Measurements from ENCODE around the gene ZNF524.
A peak's percentile ranks its signal among the peaks of the same experiment; 100 is the strongest.
"Not testable (repeated sequence)": the region's sequence is repeated elsewhere in the genome, so short reads cannot be mapped to it uniquely, and the experiment has no call there.

The ZNF524 gene

GRCh38 chr19:55573929-55574328 lies 26.2 kb upstream of the ZNF524 start:
- not testable (repeated sequence) for H2BK15ac ChIP-seq (ENCODE audit: low read length); H2AFZ ChIP-seq (ENCODE audit: low read length); H3K27me3 ChIP-seq (ENCODE audit: control insufficient read depth in 3 of 3, insufficient read depth in 3 of 3, low read depth in 1 of 3, low read length in 3 of 3); H2BK5ac ChIP-seq (ENCODE audit: low read length); H4K8ac ChIP-seq (ENCODE audit: low read depth, low read length); H3K4me2 ChIP-seq (ENCODE audit: insufficient read depth, low read length, poor library complexity, severe bottlenecking); H2BK120ac ChIP-seq (ENCODE audit: low read depth, low read length); H3K79me1 ChIP-seq (ENCODE audit: low read depth, low read length); H3K4me3 ChIP-seq (ENCODE audit: low read length in 2 of 2); H3K14ac ChIP-seq (ENCODE audit: low read length); H2BK12ac ChIP-seq (ENCODE audit: low read length); H2AK5ac ChIP-seq (ENCODE audit: low read depth, low read length); H4K91ac ChIP-seq (ENCODE audit: low read depth, low read length, poor library complexity); H3K23ac ChIP-seq (ENCODE audit: low read depth, low read length, poor library complexity); H3K27ac ChIP-seq (replicated peaks; ENCODE audit: low read length); H3K9me3 ChIP-seq (replicated peaks in 1 of 2; ENCODE audit: control insufficient read depth in 2 of 2, insufficient read depth in 1 of 2, low read depth in 1 of 2, low read length in 2 of 2); H3K4me1 ChIP-seq (ENCODE audit: control insufficient read depth in 2 of 2, insufficient read depth in 1 of 2, low read depth in 1 of 2, low read length in 2 of 2); H3K18ac ChIP-seq (ENCODE audit: low read length); DNase-seq (ENCODE audit: low spot score); H3K4ac ChIP-seq (ENCODE audit: low read length); H3K9ac ChIP-seq (ENCODE audit: low read depth, low read length, poor library complexity)
- H3K36me3 ChIP-seq (replicated peaks in 1 of 2; ENCODE audit: control insufficient read depth in 2 of 2, insufficient read depth in 2 of 2, low read length in 2 of 2), result peaks cover 17 to 18% of the 10 kb centered on the region in 2 donors
- WGBS, 2 donors (ENCODE audit: extremely low coverage in 2 of 2, insufficient read length in 2 of 2, insufficient replicate concordance in 1 of 2), result no CpG with 5 or more reads among the region's 6 CpGs

GRCh38 chr19:55576746-55577145 lies 23.3 kb upstream of the ZNF524 start:
- H2AFZ ChIP-seq (ENCODE audit: low read length), result no peak overlapping the region
- no peak overlapping the region for H4K91ac ChIP-seq (ENCODE audit: low read depth, low read length, poor library complexity)
- H3K79me1 ChIP-seq (ENCODE audit: low read depth, low read length), result peaks cover 14% of the 10 kb centered on the region
- H3K36me3 ChIP-seq (replicated peaks in 1 of 2; ENCODE audit: control insufficient read depth in 2 of 2, insufficient read depth in 2 of 2, low read length in 2 of 2), result peaks cover 18% of the 10 kb centered on the region in 2 donors
- no peak overlapping the region for H2BK12ac ChIP-seq (ENCODE audit: low read length)
- H3K4ac ChIP-seq (ENCODE audit: low read length), result no peak overlapping the region
- H3K27ac ChIP-seq (replicated peaks; ENCODE audit: low read length), result no peak overlapping the region
- WGBS, 2 donors (ENCODE audit: extremely low coverage in 2 of 2, insufficient read length in 2 of 2, insufficient replicate concordance in 1 of 2), result no CpG with 5 or more reads among the region's 5 CpGs
- no peak overlapping the region for H3K4me2 ChIP-seq (ENCODE audit: insufficient read depth, low read length, poor library complexity, severe bottlenecking)
- no peak overlapping the region for H3K9ac ChIP-seq (ENCODE audit: low read depth, low read length, poor library complexity)
- no peak overlapping the region for H2AK5ac ChIP-seq (ENCODE audit: low read depth, low read length)
- H2BK120ac ChIP-seq (ENCODE audit: low read depth, low read length), result no peak overlapping the region
- H3K4me3 ChIP-seq (ENCODE audit: low read length in 2 of 2), result no peak overlapping the region
- H2BK5ac ChIP-seq (ENCODE audit: low read length), result no peak overlapping the region
- DNase-seq (ENCODE audit: low spot score), result no peak
- H3K18ac ChIP-seq (ENCODE audit: low read length), result no peak overlapping the region
- H3K9me3 ChIP-seq (replicated peaks in 1 of 2; ENCODE audit: control insufficient read depth in 2 of 2, insufficient read depth in 1 of 2, low read depth in 1 of 2, low read length in 2 of 2), result no peaks in the 10 kb centered on the region
- H2BK15ac ChIP-seq (ENCODE audit: low read length), result no peak overlapping the region
- no peak overlapping the region for H3K23ac ChIP-seq (ENCODE audit: low read depth, low read length, poor library complexity)
- H3K14ac ChIP-seq (ENCODE audit: low read length), result no peak overlapping the region
- peaks cover 0 to 3% of the 10 kb centered on the region in 2 donors for H3K4me1 ChIP-seq (ENCODE audit: control insufficient read depth in 2 of 2, insufficient read depth in 1 of 2, low read depth in 1 of 2, low read length in 2 of 2)
- H3K27me3 ChIP-seq (ENCODE audit: control insufficient read depth in 3 of 3, insufficient read depth in 3 of 3, low read depth in 1 of 3, low read length in 3 of 3), result no peaks in the 10 kb centered on the region
- no peak overlapping the region for H4K8ac ChIP-seq (ENCODE audit: low read depth, low read length)

DNA sequence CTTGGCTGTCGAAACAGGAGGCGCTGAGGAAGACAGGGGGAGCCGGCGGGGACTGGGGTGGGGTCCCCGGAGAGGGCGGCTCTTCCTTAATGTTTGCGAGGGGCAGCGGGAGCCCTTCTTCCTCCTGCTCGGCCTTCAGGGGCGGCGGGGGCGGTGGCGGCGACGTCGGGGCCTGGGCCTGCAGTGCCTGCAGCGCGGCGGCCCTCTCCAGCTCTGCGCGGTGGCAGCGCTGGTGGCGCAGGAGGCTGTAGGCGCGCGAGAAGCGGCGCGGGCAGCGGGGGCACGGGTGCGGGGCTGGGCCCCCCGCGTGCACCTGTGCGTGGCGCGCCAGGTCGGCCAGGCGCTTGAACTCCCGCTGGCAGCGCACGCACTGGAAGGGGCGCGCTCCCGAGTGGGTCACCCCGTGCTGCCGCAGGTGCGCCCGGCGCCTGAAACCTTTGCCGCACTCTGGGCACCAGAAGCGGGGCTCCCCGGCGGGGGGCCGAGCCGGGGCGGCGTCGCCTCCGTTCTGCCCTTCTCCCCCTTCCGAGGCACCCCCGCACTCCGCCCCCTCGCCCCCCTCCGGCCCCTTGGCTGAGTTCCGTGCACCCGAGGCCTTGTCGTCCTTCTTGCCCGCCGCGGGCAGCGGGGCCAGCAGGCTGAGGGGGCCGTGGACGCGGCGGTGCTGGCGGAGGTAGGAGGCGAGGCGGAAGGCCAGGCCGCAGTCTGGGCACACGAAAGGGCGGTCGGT lies 21.9 kb upstream of the ZNF524 start:
- no peak for DNase-seq (ENCODE audit: low spot score)
- no peak overlapping the region for H3K4me2 ChIP-seq (ENCODE audit: insufficient read depth, low read length, poor library complexity, severe bottlenecking)
- H2AK5ac ChIP-seq (ENCODE audit: low read depth, low read length), result peak overlapping the region; percentile 46
- no peak overlapping the region for H2BK15ac ChIP-seq (ENCODE audit: low read length)
- no peak overlapping the region for H4K91ac ChIP-seq (ENCODE audit: low read depth, low read length, poor library complexity)
- peak overlapping the region; percentile 85 for H3K23ac ChIP-seq (ENCODE audit: low read depth, low read length, poor library complexity)
- H3K27ac ChIP-seq (replicated peaks; ENCODE audit: low read length), result no peak overlapping the region
- peak overlapping the region; percentile 22 for H2BK12ac ChIP-seq (ENCODE audit: low read length)
- H3K18ac ChIP-seq (ENCODE audit: low read length), result no peak overlapping the region
- H3K79me1 ChIP-seq (ENCODE audit: low read depth, low read length), result peaks cover 14% of the 10 kb centered on the region
- peak overlapping the region; percentile 71 for H3K14ac ChIP-seq (ENCODE audit: low read length)
- H3K27me3 ChIP-seq (ENCODE audit: control insufficient read depth in 3 of 3, insufficient read depth in 3 of 3, low read depth in 1 of 3, low read length in 3 of 3), result no peaks in the 10 kb centered on the region
- H3K4me1 ChIP-seq (ENCODE audit: control insufficient read depth in 2 of 2, insufficient read depth in 1 of 2, low read depth in 1 of 2, low read length in 2 of 2), result peaks cover 0 to 3% of the 10 kb centered on the region in 2 donors
- H4K8ac ChIP-seq (ENCODE audit: low read depth, low read length), result no peak overlapping the region
- no peak overlapping the region for H3K9ac ChIP-seq (ENCODE audit: low read depth, low read length, poor library complexity)
- peaks cover 18% of the 10 kb centered on the region in 2 donors for H3K36me3 ChIP-seq (replicated peaks in 1 of 2; ENCODE audit: control insufficient read depth in 2 of 2, insufficient read depth in 2 of 2, low read length in 2 of 2)
- no peak overlapping the region for H2AFZ ChIP-seq (ENCODE audit: low read length)
- peak overlapping the region in 1 of 2 donors; percentile 22 for H3K4me3 ChIP-seq (ENCODE audit: low read length in 2 of 2)
- no peaks in the 10 kb centered on the region for H3K9me3 ChIP-seq (replicated peaks in 1 of 2; ENCODE audit: control insufficient read depth in 2 of 2, insufficient read depth in 1 of 2, low read depth in 1 of 2, low read length in 2 of 2)
- no peak overlapping the region for H3K4ac ChIP-seq (ENCODE audit: low read length)
- no peak overlapping the region for H2BK120ac ChIP-seq (ENCODE audit: low read depth, low read length)
- H2BK5ac ChIP-seq (ENCODE audit: low read length), result no peak overlapping the region
- WGBS, 2 donors (ENCODE audit: extremely low coverage in 2 of 2, insufficient read length in 2 of 2, insufficient replicate concordance in 1 of 2), result no CpG with 5 or more reads among the region's 83 CpGs

GRCh38 chr19:55578761-55579747 lies 21.0 kb upstream of the ZNF524 start:
- Histone ChIP-seq H3K27ac (replicated peaks; ENCODE audit: low read length) (no peak overlapping the region), H3K18ac (ENCODE audit: low read length) (no peak overlapping the region), H3K14ac (ENCODE audit: low read length) (peak overlapping the region; percentile 71), H2BK120ac (ENCODE audit: low read depth, low read length) (no peak overlapping the region), H4K8ac (ENCODE audit: low read depth, low read length) (no peak overlapping the region), H3K9ac (ENCODE audit: low read depth, low read length, poor library complexity) (peak overlapping the region; percentile 83), H3K9me3 (replicated peaks in 1 of 2; ENCODE audit: control insufficient read depth in 2 of 2, insufficient read depth in 1 of 2, low read depth in 1 of 2, low read length in 2 of 2) (no peaks in the 10 kb centered on the region), H3K36me3 (replicated peaks in 1 of 2; ENCODE audit: control insufficient read depth in 2 of 2, insufficient read depth in 2 of 2, low read length in 2 of 2) (peaks cover 18% of the 10 kb centered on the region in 2 donors), H3K23ac (ENCODE audit: low read depth, low read length, poor library complexity) (peak overlapping the region; percentile 85), H2BK5ac (ENCODE audit: low read length) (peak overlapping the region; percentile 99), H2AFZ (ENCODE audit: low read length) (no peak overlapping the region), H3K79me1 (ENCODE audit: low read depth, low read length) (peaks cover 14% of the 10 kb centered on the region), H3K4me2 (ENCODE audit: insufficient read depth, low read length, poor library complexity, severe bottlenecking) (peak overlapping the region; percentile 87), H2AK5ac (ENCODE audit: low read depth, low read length) (peak overlapping the region; percentile 46), H4K91ac (ENCODE audit: low read depth, low read length, poor library complexity) (no peak overlapping the region), H3K4ac (ENCODE audit: low read length) (no peak overlapping the region), H3K4me3 (ENCODE audit: low read length in 2 of 2) (peak overlapping the region; percentile 93 to 99), H2BK15ac (ENCODE audit: low read length) (peak overlapping the region; percentile 54), H2BK12ac (ENCODE audit: low read length) (peak overlapping the region; percentile 22), H3K27me3 (ENCODE audit: control insufficient read depth in 3 of 3, insufficient read depth in 3 of 3, low read depth in 1 of 3, low read length in 3 of 3) (no peaks in the 10 kb centered on the region), H3K4me1 (ENCODE audit: control insufficient read depth in 2 of 2, insufficient read depth in 1 of 2, low read depth in 1 of 2, low read length in 2 of 2) (peaks cover 0 to 3% of the 10 kb centered on the region in 2 donors)
- WGBS, 2 donors (ENCODE audit: extremely low coverage in 2 of 2, insufficient read length in 2 of 2, insufficient replicate concordance in 1 of 2), result no CpG with 5 or more reads among the region's 90 CpGs
- DNase-seq (ENCODE audit: low spot score), result no peak
